Activated naive CD4-positive, alpha-beta T cell (primary cell): ENCODE results near the gene CCRL2.
"Not testable (repeated sequence)": the region's sequence is repeated elsewhere in the genome, so short reads cannot be mapped to it uniquely, and the experiment has no call there.

Experiments used
- DNase-seq, 4 experiments: peaks; one replicate each; lab custom pipeline; 2025; lab: John Stamatoyannopoulos, UW

The CCRL2 gene

GRCh38 chr3:46380471-46381221 lies 26.4 kb upstream of the CCRL2 start:
- no peak for DNase-seq

DNA sequence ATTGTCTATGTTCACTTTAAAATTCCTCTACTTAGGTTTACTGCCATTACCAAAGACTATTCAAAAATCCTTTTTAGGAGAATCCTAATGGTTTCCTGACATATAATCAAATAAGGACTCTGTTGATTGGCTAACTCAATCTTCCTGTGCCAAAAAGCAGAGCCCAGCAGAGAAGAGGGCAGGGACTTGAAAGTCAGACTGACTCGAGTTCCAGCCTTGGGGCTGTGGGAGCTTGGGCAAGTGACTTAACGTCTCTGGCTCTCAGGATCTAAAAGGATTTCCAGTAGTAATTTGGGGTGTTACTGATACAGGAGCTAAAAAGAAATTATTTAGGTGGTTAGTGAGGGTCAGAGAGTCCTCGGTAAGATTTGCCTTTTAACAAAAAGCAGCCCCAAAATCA lies 25.4 kb upstream of the CCRL2 start:
- DNase-seq, result no peak

GRCh38 chr3:46383211-46383950 lies 23.7 kb upstream of the CCRL2 start:
- no peak for DNase-seq

- DNase-seq, result no peak
Observed at GRCh38 chr3:46383951-46384330, 23.1 kb upstream of the CCRL2 start.

DNA sequence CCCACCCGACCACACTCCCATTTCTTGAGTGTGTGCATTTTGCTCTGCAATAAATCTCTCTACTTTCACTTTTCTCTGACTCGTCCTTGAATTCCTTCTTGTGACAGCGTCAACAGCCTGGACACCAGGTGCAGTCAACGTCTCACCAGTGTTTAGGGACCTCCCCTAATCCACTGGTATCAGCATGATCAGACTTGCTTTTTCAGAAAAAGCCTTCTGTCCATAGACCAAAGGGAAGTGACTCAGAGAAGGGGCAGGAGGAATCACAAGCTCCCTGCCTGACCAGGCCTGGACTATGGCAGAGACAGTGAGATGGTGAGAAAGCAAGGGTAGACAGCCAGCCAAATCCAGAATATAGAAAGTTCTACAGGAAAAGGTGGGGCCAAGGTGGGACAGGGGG lies 20.9 kb upstream of the CCRL2 start:
- DNase-seq, result no peak

DNA sequence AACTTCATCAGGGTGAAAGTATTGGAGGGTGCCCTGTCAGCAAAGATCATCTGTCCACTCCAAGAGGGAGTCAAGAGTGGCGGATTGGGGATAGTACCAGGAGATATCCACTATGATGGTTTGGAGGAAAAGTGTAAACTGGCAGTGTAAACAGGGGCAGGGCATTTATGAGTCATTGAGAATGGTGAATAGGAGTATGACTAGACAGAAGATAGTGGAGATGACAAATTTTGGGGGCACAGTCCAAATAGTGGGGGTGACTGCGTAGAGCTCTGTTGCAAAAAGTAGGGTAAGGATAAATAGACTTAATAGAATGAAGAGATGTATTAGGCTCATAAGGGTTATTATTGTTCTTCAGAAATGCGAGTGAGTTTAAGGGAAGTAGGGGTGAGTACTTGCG lies 18.2 kb upstream of the CCRL2 start:
- not testable (repeated sequence) for DNase-seq

GRCh38 chr3:46389306-46389705 lies 17.8 kb upstream of the CCRL2 start:
- no peak for DNase-seq

- DNase-seq, result not testable (repeated sequence)
Observed at GRCh38 chr3:46391526-46391925, 15.5 kb upstream of the CCRL2 start.

- no peak for DNase-seq
Observed at GRCh38 chr3:46393011-46393410, 14.0 kb upstream of the CCRL2 start.

DNA sequence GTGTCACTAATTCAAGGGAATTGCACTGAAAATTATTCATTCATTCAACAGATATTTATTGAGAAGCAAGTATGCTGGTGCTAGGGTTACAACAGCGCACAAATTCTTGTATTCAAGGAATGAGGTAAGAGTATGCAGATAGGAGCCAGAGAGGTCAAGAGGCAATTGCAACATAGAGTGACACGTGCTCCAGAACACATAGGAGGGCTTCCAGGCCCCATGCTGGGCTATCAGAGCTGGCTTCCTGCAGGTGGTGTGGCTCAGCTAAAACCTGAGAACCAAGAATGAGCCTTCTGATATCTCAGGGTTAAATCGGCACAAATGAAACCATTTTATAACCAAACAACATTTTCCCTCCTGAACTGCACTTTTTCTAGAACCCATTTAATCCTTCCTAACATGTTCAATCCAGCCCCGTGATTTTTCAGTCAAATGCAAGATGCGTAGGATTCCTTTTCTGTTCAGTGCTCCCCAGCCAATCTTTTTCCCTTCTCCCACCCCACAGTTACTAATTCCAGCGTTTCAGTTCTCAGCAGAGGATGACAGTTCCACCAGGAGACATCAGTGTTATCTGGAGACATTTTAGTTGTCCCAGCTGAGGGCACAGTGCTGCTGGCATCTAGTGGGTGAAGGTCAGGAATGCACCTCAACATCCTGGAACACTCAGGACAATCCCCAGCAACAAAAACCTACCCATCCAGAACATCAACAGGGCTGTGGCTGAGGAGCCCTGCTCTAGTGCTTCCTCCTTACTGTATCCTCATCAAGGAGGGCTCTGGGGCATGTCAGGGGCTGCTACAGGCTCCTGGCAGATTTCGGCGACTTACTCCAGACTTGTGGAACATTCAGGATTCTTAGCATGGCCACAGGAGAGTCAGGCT lies 13.3 kb upstream of the CCRL2 start:
- no peak for DNase-seq

DNA sequence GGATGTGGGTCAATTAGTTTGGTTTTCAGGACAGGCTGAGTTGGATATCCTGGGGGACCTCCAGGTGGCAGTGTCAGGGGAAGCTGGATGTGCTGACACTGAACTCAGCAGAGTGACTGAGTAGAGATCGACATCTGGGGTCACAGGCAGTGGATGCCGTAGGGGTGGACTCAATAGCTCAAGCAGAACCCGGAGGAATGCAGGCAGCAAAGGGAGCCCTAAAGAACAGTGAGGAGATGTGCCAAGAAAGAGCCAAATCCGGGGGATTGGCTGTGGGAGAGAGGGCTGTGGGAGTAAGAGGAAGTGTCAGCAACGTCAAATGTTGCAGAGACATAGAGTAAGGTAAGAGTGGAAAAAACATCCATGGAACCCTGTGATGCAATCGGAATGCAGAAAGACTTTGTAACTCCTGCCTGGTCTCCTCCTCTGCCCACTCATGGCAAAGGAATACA lies 11.8 kb upstream of the CCRL2 start:
- DNase-seq, result no peak

GRCh38 chr3:46395766-46396530 lies 11.1 kb upstream of the CCRL2 start:
- no peak for DNase-seq

DNA sequence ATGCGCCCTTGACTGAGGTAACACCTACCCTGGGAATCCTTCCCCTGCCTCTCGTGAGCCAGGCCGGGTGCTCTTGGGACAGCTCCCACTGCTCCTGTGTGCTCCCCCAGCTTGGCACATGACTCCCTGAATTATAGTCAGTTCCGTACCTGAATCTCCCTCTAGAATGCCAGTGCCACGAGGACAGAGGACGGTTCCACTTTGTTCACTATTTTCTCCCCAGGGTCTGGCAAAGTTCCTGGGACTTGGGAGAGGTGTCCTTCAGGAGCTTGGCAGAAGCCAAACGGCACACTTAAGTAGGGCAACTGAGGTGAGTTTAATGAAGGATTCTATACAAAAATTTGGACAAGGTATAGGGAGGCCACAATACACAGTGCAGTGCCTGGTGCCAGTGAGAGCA lies 9.9 kb upstream of the CCRL2 start:
- DNase-seq, result no peak

DNA sequence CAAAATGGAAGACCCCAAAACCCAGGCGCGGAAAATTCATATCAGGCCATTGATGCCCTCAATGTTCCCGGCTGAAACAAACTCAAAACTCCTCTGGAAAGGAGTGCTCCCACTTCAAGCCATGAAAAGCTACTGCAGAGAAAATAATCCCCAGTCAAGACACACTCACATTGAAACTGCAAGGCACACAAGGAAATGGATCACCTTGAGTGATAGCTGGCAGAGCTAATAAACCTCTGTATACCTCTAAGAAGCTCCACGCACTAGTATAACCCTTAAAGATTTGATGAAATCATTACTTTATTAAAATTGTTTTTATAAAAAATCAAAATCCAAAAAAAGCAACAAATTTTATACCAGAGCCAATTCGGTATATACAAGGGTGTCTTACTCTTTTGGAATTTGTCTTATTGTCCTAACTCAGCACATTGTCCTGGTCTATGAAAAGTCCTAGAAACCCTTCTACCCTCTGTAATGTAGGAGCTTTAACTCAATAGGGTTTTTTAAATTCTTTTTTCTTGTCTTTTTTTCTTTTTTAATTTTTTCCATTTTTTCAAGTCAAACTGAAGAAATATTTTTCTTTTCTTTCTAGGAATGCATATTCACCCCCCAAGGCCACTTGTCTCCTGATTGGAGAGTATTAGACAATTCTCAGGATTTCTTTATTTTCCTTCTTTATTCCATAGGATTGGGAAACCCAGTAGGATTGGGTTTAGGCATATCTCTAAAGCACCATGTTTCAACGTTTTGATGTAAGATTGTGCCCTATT lies 8.7 kb upstream of the CCRL2 start:
- DNase-seq, result no peak

- DNase-seq, result no peak
Observed at GRCh38 chr3:46399098-46399497, 8.0 kb upstream of the CCRL2 start.

DNA sequence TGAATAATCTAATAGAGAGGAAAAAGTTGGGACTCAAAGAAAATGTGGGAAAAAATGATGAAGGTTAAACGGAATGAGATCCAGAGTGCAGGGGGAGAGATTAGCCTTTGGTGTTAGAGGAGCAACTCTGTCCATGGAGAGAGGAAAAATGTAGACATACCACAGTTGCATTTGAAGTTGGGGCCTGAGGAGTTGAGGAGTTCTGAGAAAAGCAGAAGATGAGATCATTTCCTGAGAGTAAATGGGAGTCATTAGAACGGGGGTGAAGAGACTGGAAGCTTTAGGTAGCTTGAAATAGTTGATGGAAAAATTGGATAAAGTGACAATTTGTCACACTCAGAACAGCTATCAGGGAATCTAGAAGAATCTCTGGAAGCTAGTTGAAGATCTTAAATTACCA lies 7.5 kb upstream of the CCRL2 start:
- DNase-seq, result no peak

DNA sequence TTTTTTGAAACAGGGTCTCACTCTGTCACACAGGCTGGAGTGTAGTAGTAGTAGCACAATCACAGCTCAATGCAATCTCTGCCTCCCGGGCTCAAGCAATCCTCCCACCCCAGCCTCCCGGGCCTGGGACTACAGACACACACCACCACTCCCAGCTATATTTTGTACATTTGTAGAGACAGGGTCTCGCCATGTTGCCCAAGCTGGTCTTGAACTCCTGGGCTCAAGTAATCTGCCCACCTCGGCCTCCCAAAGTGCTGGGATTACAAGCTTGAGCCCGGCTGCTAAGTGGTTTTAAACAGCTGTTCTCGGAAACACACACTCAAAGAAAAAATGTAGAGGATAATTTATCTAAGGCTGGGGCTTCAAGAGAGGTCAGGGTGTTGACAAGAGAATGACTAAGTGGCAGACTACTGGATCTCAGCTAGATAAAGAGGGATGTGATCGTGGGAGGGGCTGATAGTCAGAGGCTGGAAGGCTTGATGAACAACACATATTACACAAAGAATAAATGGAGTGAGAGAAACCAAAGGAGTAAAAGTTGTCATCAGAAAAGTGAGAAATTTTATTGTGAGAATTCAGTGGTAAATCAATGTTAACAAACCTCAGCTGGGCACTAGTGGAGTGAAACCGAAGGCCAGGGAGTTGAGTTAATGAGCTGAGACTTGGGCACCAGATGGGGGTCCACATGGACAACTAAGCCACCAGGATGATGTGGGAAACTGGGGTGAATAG lies 6.9 kb upstream of the CCRL2 start:
- no peak for DNase-seq

DNA sequence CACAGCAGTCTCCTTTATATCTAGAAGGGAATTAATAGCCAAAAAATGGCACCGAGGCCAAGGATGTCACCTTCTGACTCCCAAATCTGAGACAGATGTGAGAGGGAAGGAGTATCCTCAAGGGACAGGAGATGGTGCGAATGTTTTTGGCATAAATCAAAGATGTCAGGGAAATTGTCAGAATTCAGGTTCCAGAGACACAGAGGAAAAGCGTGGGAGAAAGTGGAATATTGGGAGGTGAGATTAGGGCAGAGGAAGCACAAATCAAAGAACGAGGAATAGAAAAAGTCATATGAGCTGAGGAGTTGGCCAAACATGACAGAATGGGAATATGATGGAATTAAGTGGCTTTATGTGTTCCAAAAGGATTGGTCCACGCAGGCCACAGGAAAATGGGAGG lies 6.2 kb upstream of the CCRL2 start:
- no peak for DNase-seq

- no peak for DNase-seq
Observed at GRCh38 chr3:46401579-46401978, 5.5 kb upstream of the CCRL2 start.

DNA sequence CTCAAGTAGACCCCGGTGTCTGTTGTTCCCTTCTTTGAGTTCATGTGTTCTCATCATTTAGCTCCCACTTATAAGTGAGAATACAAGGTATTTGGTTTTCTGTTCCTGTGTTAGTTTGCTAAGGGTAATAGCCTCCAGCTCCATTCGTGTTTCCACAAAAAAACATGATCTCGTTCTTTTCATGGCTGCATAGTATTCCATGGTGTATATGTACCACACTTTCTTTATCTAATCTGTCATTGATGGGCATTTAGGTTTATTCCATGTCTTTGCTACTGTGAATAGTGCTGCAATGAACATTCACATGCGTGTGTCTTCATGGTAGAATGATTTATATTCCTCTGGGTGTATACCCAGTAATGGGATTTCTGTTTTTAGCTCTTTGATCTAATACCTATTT lies 4.2 kb upstream of the CCRL2 start:
- not testable (repeated sequence) for DNase-seq
